KG1 (cell line): Measurements from ENCODE around the gene SAMD4A.

Experiments
- DNase-seq: peaks from one replicate; lab custom pipeline; 2025; lab: John Stamatoyannopoulos, UW

SAMD4A gene

GRCh38 chr14:54834081-54834480 is 267.2 kb downstream of the SAMD4A start:
- no peak for DNase-seq

GRCh38 chr14:54834727-54835126 is 267.8 kb downstream of the SAMD4A start:
- no peak for DNase-seq

- no peak for DNase-seq
These were observed 269.3 kb downstream of the SAMD4A start for GRCh38 chr14:54836231-54836630.

GRCh38 chr14:54837508-54838149 is 270.7 kb downstream of the SAMD4A start:
- DNase-seq, result no peak

- no peak for DNase-seq
These were observed 272.1 kb downstream of the SAMD4A start for GRCh38 chr14:54838931-54839512.

GRCh38 chr14:54839701-54840119 is 272.8 kb downstream of the SAMD4A start:
- DNase-seq, result no peak

GRCh38 chr14:54840336-54840735 is 273.4 kb downstream of the SAMD4A start:
- no peak for DNase-seq

- DNase-seq, result no peak
These were observed 273.9 kb downstream of the SAMD4A start for GRCh38 chr14:54840798-54841197.
